GM21529 (cell line): ENCODE results near the gene IP6K3.

Experiments used
- ATAC-seq: cut with Tn5 transposase; IDR thresholded peaks from one replicate; pipeline ENCODE4 v1.9.1; 2021; ENCODE audit not compliant: unreplicated experiment

Gene IP6K3

GRCh38 chr6:33693186-33694105, 53.3 kb downstream of the IP6K3 start:
- no peak for ATAC-seq

DNA sequence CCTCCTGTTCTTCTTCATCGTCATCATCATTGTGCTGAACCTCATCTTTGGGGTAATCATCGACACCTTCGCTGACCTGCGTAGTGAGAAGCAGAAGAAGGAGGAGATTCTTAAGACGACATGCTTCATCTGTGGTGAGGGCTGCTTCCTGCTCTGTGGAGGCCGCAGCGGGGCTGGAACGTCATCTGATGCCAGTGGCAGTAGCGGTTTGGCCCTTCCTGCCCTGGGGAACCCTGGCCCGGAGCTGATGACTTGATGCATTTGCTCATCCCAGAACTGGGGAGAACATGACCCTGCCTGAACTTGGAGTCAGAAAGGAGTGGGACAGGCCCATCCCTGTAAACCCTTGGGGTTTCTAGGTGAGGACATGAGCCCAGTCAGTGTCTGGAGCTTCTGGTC, 53.9 kb downstream of the IP6K3 start:
- no peak for ATAC-seq

- no peak for ATAC-seq
These were observed 54.5 kb downstream of the IP6K3 start for GRCh38 chr6:33692078-33692759.

GRCh38 chr6:33691456-33692077, 55.1 kb downstream of the IP6K3 start:
- no peak for ATAC-seq

DNA sequence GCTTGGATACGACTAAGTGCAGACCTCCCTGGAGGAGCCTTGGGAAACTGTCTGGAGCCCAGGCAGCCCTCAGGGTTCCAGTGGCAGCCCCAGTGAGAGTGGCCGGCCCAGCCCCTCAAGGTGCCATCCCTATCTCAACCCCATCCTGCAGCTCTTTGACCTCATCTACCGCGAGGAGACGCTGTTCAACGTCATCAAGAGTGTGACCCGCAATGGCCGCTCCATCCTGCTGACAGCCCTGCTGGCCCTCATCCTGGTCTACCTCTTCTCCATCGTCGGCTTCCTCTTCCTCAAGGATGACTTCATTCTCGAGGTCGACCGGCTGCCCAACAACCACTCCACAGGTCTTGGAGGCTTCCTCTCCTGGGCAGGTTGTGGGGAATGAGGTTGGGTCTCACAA, 55.9 kb downstream of the IP6K3 start:
- no peak for ATAC-seq

- ATAC-seq, result no peak
These were observed 56.8 kb downstream of the IP6K3 start for GRCh38 chr6:33689879-33690278.

- ATAC-seq, result no peak
These were observed 57.6 kb downstream of the IP6K3 start for GRCh38 chr6:33689148-33689494.

- ATAC-seq, result no peak
These were observed 58.1 kb downstream of the IP6K3 start for GRCh38 chr6:33688451-33689147.

- ATAC-seq, result no peak
These were observed 58.7 kb downstream of the IP6K3 start for GRCh38 chr6:33688006-33688405.

GRCh38 chr6:33686981-33687975, 59.4 kb downstream of the IP6K3 start:
- ATAC-seq, result no peak

DNA sequence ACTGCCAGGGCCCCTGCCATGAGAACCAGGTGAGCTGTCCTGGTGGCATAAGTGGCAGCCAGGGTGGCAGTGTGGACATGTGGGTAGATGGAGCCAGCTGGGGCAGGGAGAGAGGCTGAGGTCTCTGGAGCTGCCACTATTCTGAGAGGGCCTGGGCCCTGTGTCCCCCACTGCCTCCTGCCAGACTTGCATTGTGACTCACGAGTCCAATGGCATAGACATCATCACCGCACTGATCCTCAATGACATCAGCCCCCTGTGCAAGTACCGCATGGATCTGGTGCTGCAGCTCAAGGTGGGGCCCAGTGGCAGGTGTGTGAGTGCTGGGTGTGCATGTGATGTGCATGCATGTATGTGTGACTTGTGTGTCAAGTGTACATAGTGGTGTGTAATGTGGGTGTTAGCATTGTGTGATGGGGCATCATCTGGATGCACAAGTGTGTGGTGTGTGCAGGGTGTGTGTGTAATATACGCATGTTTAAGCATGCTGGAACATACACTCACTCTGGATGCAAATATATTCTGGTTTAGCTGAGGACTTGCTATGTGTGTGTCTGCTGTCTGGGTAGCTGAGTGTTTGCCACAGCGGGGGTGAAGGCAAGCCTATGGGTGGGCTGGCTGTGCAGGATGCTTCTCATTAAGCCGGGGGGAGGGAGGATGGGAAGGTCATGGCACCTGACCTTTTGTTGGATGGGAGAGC, 60.3 kb downstream of the IP6K3 start:
- no peak for ATAC-seq

DNA sequence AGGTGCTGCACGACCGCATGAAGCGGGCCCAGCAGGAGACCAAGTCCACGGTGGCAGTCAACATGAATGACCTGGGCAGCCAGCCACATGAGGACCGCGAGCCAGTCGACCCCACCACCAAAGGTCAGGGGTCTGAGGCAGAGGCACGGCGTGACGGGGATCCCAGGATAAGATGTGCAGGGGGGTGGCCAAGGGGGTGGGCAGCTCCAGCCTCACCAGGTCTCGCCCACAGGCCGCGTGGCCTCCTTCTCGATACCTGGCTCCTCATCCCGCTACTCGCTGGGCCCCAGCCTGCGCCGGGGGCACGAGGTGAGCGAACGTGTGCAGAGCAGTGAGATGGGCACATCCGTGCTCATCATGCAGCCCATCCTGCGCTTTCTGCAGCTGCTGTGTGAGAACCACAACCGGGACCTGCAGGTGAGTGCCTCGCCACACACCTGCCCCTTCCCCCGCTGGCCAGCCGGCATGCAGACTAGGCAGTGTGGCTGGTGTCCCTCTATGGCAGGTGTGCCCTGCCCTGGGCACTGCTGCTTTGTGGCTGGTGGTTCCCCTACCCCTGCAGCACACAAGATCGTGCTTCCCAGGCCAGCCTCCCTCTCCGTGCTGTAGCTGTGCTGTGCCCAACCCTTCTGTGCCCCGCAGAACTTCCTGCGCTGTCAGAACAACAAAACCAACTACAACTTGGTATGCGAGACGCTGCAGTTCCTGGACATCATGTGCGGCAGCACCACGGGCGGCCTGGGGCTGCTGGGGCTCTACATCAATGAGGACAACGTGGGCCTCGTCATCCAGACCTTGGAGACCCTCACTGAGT, 61.1 kb downstream of the IP6K3 start:
- no peak for ATAC-seq

DNA sequence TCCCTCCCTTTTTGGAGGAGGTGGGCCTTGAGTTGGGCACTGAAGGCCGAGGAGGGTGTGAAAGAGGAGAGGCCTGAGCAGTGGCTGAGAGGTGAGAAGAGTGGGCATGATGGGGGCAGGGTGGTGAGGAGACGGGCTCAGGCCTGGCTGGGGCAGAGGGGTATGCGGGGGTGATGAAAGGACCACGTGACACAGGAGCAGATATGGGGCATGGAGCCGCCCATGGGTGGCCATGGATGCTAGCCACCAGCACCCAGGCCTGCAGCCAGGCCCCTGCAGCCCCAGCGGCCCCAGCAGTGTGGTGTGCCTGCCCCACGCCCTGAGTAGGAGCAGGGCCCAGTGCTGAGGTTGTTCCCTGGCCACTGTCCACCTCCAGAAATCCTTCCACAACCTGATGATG, 61.7 kb downstream of the IP6K3 start:
- no peak for ATAC-seq

GRCh38 chr6:33684428-33684896, 62.2 kb downstream of the IP6K3 start:
- ATAC-seq, result no peak

DNA sequence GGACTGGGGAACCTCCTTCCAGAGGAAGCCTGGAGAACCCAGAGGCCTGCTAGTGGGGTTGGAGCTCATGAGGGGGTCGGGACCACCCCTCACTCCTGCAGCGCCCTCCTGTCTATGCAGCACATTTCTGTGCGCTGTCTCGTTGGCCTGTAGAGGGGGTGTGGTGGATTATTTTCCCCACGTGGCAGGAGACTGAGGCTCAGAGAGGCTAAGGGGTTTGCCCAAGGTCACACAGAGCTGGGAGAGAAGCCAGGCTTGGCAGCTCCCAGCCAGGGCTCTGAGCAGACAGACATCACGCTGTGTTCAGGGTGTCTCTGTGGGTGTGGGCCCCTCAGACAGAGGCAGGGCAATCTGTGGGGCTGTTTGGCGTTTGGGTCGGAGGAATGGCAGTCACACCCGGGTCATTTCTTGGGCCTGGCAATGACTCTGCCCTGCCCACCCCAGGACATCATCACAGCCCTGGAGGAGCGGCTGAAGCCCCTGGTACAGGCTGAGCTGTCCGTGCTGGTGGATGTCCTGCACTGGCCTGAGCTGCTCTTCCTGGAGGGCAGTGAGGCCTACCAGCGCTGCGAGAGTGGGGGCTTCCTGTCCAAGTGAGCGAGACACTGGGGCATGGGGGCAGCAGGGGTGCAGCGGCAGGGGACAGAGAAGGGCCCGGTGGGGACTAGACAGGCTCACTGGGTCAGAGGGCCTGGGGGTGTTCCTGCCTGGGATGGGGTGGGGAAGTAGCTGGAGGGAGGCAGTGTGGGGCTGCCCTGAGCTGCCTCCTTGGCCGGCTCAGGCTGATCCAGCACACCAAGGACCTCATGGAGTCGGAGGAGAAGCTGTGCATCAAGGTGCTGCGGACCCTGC, 62.9 kb downstream of the IP6K3 start:
- ATAC-seq, result no peak

DNA sequence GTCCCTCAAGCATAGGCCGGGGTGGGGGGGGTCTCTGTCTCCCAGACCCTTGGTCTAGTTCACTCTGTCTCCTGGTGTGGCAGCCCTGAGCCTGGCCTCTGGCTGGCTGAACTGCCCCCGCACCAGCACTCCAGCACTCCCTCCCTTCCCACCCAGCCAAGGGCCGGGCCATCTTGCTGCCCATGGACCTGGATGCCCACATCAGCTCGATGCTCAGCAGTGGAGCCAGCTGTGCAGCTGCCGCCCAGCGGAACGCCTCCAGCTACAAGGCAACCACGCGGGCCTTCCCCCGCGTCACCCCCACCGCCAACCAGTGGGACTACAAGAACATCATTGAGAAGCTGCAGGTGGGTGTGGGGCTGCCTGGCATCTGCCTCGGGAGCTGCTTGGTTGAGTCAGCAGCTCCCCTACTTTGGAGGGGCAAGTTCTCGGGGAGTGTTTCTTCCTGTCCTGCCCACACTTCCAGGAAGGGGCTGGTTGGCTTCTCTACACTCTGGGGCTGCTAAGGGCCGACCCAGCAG, 63.6 kb downstream of the IP6K3 start:
- ATAC-seq, result no peak

DNA sequence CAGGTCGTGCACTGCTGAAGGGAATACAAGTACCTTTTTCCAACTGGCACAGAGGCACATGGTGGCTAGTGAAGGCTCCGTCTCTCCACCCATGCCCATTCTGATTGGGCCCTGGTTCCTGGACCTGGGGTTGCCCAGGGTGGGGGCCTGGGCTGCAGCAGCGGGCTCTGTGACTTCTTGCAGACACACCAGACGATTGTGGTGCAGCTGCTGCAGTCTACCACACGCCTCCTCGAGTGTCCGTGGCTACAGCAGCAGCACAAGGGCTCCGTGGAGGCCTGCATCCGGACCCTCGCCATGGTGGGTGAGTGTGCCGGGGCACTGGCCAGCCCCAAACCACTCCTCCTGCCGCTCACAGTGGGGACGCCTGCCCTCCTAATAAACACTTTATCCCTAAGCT, 64.4 kb downstream of the IP6K3 start:
- ATAC-seq, result no peak
